Fibroblast of skin of back (primary cell): ENCODE results near the gene SOHLH2.
A peak's percentile ranks its signal among the peaks of the same experiment; 100 is the strongest.

ENCODE experiments used
- DNase-seq: peaks from one replicate; pipeline ENCODE4 v3.0.0-alpha.2; 2013

The SOHLH2 gene

DNA sequence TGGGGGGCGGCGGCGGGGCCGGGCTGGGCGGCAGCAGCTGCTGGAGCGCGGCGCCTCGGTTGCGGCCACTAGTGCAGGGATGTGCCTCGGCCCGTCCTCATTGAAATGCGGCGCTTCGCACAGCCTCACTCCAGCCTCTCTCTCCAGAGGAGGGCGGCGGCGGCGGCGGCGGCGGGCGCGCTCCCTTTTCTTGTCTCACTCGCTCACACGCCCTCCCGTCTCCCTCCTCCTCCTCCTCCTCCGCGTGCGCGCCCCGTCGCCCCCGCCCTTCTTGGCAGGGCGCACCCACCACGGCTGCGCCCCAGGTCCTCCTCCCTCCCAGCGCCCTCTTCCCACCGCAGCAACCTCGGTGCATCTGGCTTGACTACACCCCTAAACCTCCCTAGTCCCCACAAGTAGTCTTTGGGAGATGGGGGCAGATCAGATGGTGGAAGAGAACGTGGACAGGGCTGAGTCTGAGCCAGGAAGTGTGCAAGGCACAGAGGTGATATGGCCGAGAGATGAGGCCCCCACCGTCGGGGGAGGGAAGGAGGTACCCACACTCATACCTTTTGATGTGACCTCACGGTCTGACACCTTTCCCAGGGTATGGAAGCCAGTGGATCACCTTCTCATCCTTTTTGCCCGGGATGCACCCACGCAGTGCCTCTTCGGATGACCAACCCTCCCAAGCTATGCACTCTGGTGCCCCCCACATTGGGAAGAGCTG, 83.0 kb downstream of the SOHLH2 start, which contains the start of gene DCLK1:
DCLK1 (minus strand) TSS at position 161 of the 709 bp plus-strand sequence.
- peak; percentile 59 for DNase-seq

DNA sequence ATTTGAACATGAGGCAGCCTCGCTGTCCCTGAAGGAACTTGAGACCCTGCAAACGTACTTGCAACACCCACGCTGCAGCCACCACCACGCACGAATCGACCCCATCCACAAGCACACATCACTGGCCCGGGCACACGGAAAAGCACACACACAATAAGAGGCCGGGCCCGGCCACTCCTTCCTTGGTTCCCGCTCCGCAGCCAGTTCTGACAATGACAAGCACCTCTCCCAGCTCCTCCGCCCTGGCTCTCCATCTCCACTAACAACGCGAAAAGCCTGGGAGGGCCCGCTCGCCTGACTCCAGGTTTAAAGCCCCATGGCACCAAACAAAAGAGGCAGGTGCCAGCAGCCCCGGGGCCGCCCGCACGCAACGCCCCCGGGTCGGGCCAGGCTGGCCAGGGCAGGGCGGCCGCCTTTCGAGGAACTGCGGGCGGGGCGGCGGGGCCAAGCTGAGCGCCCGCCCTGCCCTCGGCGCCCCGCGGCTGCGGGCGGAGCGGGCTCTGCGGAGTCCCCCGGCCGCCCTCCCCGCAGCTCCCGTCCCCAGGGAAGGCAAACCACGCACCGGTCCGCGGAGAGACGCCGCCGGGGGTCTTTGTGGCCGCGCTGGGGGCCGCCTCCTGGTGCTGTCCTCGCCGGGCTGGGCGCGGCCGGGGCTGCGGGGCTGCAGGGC, 83.7 kb downstream of the SOHLH2 start:
- DNase-seq: peak; percentile 31

DNA sequence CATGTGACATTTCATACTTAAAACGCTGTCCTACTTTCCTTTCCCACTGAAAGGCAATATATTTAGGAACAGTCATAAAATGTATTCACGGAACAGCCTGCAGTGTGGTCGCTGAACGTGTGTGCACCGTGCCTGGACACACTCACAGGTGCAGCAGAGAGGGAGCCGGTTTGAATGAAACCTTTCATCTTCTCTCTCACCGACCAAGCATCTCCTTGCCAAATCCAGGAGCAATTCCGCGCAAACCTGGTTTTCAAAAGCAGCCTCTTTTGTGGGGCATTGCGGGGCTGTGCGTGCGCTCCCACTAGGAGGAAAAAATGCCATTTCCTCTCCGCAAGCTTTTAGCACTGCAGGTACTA, 84.2 kb downstream of the SOHLH2 start:
- no peak for DNase-seq

DNA sequence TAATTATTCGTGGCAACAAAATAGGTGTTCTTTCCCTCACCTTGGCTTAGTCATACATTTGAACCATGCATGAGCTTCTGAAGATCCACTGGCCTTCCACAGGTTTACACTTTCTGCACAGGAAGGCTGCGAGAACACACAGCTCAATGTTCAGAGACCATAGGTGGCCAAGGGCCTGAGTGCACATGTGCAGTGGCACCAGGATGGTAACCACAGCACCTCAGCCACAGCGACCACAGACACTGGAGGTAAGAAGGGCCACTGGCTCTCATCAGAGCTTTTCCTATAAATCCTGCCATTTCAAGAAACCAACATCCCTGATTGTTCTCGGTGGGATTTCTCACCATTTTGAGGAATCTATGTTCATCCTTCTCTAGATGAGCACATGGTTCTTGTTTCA, 84.8 kb downstream of the SOHLH2 start:
- no peak for DNase-seq

DNA sequence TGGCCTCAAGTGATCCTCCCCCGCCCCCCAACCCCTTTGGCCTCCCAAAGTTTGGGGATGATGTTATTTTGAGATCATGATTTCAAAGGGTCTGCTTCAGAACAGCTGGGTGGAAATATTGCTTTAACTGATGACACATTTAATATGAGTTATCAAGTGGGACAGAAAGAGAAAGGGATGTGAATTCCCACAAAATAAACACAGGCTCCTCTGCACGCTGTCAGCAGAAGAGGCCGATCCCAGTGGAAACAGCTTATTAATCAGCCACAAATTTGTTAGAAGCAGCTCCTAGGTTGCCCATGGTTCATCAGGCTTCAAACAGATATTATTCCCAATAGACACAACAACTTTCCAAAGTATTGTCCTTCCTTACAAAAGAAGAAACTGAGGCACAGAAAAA, 87.9 kb downstream of the SOHLH2 start:
- DNase-seq: peak; percentile 36

DNA sequence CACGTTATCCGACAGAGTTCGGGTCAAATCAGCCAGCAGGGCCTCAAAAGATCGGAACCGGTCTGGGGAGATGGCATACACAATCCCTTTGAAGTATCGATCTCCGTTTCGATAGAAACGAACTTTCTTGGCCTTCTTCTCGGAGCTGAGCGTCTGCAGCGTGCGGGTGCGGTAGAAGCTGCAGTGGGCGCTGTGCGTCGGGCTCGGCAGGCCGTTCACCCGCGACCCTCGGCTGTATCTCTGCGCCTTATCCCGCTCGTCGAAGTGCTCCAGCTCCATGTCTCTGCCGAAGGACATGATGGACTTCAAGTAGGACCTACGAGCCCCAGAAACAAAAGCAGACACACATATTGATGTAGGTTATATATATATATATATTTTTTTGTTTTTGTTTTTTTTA, 88.5 kb downstream of the SOHLH2 start:
- DNase-seq: no peak

DNA sequence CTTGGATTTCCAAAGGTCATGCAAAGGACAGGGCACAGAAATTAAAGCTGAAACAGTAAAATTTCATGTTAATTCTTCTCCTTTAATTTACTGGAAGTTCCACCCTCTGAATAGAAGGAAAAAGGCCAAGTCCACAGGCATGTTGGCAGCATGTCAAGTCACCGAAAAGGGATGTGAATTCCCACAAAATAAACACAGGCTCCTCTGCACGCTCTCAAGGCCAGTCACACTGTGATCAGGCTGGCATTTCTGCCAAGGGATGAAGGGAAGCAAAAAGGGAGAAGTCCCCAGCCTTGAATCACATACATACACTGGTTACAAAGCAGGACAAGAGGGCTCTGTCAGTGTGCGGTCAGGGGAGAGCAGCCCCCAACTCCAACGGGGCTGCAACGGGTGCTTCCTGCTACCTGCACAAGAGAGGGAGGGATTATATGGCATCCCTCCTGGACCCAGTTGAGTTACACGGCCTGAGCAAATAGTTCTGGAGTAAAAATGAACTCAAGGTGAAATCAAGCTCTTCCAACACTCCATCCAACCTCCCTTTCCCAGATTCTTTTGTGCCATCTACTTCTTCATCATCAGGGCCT, 90.0 kb downstream of the SOHLH2 start:
- DNase-seq: peak; percentile 93
